HFF-Myc (cell line): ENCODE results near the gene RAD21L1.

Experiments
- DNase-seq: peaks from one replicate; pipeline ENCODE4 v3.0.0-alpha.2; 2011; ENCODE audit warnings: low read depth; ENCODE audit errors: extremely low read depth
- H3K4me3 ChIP-seq: replicated peaks from 2 replicates; pipeline ENCODE4 v1.5.1; 2011; ENCODE audit warnings: low read depth, mild to moderate bottlenecking, control low read depth, low read length
- TF ChIP-seq, protein P1 (sequence below): IDR thresholded peaks from 2 replicates; pipeline ENCODE4 v1.5.1; 2012; ENCODE audit warnings: mild to moderate bottlenecking, low read depth, low read length, control low read depth; ENCODE audit errors: missing control alignments

RAD21L1 gene

DNA sequence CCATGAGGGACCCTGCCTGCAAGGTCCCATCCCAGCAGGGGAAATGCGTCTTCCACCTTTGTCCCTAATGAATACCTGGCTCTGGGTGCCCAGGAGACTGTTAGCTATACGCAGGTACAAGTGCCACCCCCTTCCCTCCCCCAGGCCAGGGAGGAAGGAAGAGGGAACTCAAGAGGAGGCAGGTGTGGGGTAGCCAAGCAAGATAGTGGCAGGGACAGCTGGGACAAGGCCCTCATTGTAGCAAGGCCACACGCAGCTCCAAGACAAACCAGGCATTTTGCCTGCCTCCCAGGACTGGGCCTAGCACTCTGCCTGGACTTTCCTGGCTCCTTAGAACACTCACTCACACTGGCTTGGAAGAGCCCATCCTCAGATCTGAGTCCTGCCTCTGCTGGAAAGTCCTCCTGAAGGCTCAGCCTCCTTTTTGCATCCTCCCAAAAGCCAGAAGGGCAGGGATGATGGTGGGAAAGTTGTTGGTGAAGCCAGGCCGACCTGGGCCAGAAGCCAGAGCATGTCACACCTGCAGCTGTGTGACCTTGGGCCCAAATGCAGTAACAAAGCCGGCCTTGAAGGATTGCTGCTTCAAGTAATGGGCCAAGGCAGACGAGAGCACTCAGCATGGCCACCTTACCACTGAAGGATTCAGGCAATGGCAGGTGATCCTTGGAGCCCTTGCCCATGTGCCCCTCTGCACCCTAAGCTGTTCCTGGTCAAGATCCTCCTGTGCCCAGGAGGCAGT lies 68.0 kb downstream of the RAD21L1 start:
- H3K4me3 ChIP-seq, result no peak overlapping the region
- DNase-seq, result no peak
- TF ChIP-seq, protein P1, sequence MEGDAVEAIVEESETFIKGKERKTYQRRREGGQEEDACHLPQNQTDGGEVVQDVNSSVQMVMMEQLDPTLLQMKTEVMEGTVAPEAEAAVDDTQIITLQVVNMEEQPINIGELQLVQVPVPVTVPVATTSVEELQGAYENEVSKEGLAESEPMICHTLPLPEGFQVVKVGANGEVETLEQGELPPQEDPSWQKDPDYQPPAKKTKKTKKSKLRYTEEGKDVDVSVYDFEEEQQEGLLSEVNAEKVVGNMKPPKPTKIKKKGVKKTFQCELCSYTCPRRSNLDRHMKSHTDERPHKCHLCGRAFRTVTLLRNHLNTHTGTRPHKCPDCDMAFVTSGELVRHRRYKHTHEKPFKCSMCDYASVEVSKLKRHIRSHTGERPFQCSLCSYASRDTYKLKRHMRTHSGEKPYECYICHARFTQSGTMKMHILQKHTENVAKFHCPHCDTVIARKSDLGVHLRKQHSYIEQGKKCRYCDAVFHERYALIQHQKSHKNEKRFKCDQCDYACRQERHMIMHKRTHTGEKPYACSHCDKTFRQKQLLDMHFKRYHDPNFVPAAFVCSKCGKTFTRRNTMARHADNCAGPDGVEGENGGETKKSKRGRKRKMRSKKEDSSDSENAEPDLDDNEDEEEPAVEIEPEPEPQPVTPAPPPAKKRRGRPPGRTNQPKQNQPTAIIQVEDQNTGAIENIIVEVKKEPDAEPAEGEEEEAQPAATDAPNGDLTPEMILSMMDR, result no peak

DNA sequence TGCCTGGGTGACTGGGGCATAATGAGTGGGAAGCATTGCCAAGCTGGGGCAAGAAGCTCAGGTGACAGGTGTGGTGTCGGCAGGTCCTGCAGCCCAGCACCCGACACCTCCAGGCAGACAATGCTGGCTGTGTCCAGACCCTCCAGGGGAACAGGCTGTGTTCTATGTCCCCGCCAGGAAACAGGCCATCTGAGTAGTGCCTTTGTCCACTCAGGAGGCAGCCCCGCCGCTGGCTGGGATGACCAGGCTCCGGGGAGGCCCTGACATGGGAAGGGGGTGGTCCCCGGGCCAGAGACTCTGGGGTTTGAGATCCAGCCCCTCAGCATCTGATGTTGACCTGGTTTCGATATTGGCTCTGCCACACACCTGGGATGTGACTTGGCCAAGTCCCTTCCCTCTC lies 68.7 kb downstream of the RAD21L1 start:
- H3K4me3 ChIP-seq, result no peak overlapping the region
- TF ChIP-seq, protein P1, result no peak
- DNase-seq, result no peak

DNA sequence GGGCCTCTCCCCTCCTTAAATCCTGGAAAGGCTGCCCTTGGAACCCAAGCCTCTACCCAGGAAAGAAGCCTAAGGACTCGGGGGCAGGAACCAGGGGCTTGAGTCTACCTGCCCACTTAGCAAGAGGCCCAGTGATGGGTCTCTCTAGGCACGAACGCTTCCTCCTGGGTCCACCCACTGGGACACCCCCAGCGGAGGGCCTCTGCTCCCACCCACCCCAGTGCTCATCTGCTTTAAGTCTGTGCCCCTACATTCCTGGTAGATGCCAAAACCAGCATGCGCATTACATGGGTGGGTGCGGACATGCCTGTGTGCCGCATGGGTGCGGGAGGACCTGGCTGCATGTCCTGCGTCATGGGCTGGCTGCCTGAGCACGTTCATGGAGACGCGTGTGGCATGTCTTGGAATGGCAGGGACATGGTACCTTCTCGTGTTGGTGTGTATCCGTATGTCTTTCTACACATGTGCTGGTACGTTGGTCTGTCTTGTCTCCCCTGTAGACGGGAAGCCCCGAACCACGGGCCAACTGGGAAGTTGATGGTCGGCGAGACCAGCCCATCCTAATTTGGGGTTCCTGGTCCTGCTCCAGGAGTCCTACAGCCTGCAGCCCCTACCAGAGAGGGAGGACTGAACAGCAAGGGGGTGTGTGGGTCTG lies 69.6 kb downstream of the RAD21L1 start:
- H3K4me3 ChIP-seq, result no peak overlapping the region
- TF ChIP-seq, protein P1, result no peak
- DNase-seq, result no peak

DNA sequence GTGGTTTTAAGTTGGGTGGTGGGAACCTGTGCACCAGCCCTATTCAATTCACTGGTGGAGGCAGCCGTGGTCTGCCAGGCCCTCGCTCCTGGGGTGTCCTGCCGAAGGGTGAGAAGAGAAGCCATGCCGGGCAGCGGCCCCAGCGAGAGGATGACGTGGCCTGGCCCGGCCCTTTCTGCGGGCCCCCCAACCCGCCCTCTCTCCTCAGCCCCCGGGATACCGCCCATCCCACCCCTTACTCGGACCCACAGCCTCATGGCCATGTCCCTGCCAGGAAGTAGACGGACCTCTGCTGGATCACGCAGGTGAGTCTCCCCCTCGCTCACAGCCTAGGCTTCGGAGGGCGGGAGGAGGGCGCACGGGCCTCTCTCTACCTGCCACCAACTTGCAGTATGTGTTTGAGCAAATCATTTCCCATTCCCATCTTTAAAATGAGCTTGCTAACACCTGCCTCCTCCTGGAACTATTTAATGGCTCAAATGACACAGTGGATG lies 70.3 kb downstream of the RAD21L1 start:
- no peak for DNase-seq

DNA sequence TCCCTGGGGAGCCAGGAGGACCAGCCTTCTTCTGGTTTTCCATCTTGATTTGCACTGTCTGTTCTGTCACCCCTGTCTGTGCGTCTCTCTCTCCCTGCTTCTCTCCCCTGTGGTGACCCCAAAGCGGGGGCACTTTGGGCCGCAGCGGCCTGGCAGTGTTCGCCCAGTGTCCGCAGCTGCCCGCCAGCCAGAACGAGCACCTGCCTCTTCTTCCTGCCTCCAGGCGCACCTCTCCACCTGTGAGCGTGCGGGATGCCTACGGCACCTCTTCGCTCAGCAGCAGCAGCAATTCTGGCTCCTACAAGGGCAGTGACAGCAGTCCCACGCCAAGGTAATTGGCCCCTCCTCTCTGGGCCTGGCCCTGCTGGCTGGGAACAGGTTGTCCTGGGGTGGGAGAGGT lies 71.1 kb downstream of the RAD21L1 start:
- TF ChIP-seq, protein P1, result no peak
- H3K4me3 ChIP-seq, result no peak overlapping the region
- DNase-seq, result no peak

More for the DNA sequence above, 70.3 kb downstream of the RAD21L1 start:
- no peak overlapping the region for H3K4me3 ChIP-seq
- TF ChIP-seq, protein P1, result no peak

DNA sequence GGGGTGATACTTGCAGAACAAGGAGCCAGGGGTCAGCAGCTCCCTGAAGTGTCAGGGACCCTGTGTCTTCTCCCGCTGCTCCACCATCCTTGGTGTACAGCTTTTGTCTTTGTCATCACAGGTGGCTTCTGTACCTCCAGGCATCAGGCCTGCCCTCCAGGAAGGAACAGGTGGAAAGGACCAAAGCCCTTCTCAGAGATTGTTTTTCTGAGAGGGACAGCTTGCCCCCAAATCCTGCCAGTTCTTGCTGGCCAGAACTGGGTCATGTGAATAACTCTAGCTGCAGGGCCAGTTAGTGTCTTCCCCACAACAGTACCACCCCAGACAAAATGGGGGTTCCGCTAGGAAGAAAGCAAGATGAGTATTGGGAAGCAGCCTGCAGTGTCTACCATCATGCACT lies 71.6 kb downstream of the RAD21L1 start:
- DNase-seq, result no peak
- H3K4me3 ChIP-seq, result no peak overlapping the region
- TF ChIP-seq, protein P1, result no peak
